HG03354 (cell line): ENCODE results near the gene NEK6.

Source experiments
- ATAC-seq: cut with Tn5 transposase; IDR thresholded peaks from one replicate; pipeline ENCODE4 v1.9.1; 2021; ENCODE audit warnings: mild to moderate bottlenecking; ENCODE audit not compliant: unreplicated experiment, poor library complexity, severe bottlenecking

Gene NEK6

DNA sequence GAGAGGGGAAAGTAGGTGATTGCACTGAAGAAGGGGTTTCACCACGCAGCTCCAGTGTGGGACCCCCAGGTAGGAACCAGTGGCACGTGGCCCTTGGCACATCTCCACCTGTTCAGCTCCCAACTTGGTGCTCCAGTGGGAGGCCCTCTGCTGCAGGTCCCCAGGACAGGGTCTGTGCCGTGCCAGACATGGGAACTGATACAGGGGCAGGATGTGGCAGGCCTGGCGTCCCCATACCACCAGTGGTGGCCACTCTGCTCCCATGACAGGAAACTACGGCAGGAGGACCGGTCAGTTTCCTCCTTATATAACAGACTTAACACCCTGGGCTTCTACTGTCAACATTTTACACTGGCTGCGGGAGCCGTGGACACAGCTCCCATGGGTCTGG is 90.2 kb downstream of the NEK6 start:
- no peak for ATAC-seq

DNA sequence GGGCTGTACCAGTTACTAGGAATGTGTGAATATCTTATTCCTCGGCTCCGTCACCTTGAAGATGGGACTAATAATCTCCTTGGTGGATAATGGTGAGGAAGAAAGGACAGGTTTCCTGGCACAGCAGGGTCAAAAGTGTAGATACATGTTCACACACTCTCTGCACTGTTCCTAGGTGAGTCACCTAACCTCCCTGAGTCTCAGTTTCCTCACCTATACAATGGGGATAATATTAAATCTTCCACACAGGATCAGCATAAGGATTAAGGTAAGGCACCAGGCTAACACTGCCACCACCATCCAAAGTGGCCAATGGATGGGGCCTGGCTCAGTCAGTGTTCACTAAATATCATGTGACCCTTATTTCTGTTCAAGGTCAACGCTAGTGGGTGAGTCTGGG is 90.6 kb downstream of the NEK6 start:
- no peak for ATAC-seq

GRCh38 chr9:124348831-124349230 is 91.1 kb downstream of the NEK6 start:
- no peak for ATAC-seq

- no peak for ATAC-seq
Measured at GRCh38 chr9:124349267-124349666, 91.5 kb downstream of the NEK6 start.

DNA sequence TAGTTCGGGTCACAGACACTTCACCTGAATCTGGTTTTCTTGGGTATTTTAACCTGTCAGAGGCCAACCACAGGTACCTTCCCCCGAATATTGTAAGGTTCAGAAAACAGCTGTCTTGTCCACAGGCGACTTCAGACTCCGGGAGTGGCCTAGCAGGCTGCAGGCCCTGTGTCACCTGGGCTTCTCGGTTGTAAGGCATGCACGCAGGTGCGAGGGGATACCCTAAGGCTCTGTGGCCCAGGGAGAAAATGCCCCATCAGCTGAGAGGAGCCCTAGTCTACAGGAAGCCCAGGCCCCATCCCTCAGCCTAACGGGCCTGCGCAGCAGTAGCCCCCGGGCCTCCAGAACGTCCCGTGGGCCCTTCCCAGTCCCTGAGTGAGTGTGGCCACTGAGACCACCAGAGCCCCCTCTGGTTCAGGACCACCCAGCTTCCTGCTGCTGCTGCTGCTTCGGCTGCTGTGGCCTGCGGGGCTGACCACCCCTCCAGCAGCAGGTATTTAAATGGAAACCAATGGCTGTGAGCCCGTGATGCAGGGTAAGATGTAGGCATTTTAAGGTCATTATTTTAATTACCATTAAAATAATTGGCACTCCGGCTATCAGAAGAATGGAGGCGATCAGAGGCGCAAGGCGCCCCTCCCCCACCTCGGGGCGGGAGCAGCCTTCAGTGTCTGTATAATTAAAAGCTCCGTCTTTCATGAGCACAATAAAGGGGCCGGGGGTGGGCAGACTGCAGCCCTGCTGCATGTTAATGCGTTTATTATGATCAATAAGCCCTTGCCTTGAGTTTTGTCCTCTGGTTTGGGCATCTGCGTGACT is 92.1 kb downstream of the NEK6 start:
- no peak for ATAC-seq

- ATAC-seq, result no peak
Measured at GRCh38 chr9:124350494-124351263, 92.9 kb downstream of the NEK6 start.

- ATAC-seq, result no peak
Measured at GRCh38 chr9:124351672-124352468, 94.1 kb downstream of the NEK6 start.

GRCh38 chr9:124352616-124353015 is 94.9 kb downstream of the NEK6 start:
- ATAC-seq, result no peak

DNA sequence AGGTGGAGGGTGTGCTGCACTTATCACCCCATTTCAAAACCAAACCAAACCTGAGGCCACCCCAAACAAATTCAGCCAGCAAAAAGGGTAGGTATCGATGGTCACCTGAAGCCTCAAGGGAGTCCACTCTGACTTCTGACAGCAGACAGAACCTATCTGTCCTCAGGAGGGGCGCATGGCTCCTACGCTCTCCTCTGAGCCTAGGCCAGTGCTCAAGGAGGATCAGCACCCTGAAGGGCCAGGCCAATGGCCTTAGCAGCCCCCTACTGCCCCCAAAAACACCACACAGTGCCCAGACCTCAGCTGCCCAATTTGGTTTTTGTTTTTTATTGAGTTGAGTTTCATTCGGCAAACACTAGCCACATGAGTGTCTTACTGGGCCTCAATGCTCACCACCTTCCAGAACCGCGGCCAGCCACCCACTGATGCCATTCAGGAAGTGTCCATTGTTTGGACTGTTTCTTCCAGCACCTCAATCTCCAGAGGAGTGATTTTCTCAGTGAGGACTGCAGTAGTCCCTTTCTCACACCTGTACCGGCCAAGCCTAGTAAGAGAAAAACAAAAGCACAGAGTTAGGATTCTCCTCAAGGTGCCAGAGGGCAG is 95.5 kb downstream of the NEK6 start:
- no peak for ATAC-seq

DNA sequence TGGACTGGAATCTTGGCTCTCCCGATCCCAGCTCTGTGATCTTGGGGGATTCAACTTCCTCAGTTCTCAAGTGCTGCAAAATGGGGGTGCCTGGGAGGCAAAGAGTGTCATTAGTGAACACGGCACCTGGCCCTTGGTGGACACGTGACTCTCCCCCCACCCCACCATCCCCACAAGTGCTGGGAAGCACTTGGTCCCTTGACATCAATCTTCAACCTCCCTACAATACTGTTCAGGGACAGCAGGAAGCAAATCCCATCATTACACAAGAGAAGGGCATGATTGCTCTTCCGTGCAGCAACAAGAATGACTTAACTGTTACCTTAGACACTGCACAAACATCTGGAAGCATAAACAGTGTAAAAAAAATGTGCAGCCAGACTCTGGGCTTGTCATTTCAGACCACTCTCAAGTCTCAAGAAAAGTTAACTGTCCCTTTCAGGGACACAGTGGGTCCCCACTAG is 96.1 kb downstream of the NEK6 start:
- no peak for ATAC-seq

DNA sequence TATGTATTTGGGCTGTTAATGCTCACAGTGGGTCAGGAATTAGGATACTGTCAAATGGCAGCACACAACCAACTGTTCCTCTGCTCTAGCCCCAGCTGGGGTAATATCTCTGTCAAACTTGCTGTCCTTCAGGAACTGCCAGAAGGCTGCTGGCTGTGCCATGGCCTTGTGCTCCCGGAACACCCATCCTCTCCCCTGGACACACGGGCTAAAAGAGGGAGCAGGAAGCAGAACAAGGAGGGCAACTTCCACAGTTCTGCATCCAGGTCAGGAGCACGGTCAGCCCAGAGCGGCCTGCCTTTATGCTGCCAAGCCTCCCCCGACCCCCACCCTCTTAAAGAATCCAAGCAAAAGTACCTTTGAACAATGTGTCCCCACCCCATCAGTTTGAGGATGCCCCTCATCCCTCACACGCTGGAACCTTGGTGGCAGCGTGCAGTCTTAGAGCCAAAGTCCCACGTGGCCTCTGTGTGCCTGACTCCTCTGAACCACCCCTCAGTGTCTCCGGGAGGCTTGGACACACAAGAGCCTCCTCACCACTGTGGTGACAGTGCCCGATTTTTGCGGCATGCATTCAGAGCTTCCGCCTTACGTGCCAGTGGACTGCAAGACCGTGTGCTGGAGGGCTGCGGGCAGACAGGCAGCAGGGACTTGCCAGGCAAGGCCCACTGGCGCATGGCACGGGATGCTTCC is 96.7 kb downstream of the NEK6 start:
- no peak for ATAC-seq

GRCh38 chr9:124355039-124355940 is 97.5 kb downstream of the NEK6 start:
- ATAC-seq, result no peak

DNA sequence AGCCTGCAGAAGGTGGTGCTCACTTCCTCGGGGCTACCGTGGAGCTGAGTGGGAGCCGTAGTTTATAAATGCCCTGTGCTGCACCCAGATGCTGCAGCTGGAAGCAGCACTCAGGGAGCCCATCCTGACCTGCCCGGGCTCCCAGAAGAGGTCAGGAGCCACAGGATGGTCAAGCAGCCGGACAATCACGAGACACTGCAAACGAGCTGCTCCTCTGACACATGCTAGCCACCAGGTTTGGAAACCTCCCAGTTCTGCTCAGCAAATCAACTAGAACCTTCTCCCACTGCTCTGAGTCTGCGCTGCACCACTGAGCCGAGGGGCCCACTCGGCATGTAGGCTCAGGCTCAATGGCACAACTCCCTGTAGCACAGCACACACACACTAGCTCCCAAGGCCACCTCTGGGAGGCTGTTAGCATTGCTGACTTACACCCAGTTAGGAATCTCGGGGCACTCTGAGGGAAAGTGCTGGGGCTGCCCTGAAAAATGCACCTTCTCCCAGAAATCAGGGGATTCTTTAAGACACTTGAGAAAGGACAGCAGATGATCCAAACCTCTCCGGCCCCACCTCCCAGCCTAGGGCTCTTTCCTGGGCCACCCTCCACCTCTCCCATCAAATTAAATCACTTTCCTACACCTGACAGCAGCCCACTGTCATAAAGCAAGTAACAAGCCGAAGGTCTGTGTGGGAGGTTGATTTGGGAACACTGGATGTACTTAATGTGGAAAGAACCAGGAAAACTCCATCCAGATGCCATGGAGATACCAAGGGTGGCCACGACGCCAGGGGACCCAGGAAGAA is 98.4 kb downstream of the NEK6 start:
- ATAC-seq, result no peak

GRCh38 chr9:124356745-124357390 is 99.1 kb downstream of the NEK6 start:
- no peak for ATAC-seq

- ATAC-seq, result no peak
Measured at GRCh38 chr9:124357721-124358361, 100.1 kb downstream of the NEK6 start.

- no peak for ATAC-seq
Measured at GRCh38 chr9:124358631-124359030, 100.9 kb downstream of the NEK6 start.

GRCh38 chr9:124359426-124359825 is 101.7 kb downstream of the NEK6 start:
- ATAC-seq, result no peak
